Chondrocyte (in vitro differentiated cells): ENCODE data around the gene ENTPD6. TPM values are rescaled to one million over a fixed set of nuclear protein-coding genes. Genes with fewer than 3 reads are reported as not detected.

Source experiments
- DNase-seq: peaks from one replicate; pipeline ENCODE4 v3.0.0; 2021; ENCODE audit warnings: mixed read lengths, low spot score
- H3K27ac Mint-ChIP-seq: one replicate; pipeline ENCODE4 v1.8.0; 2021; ENCODE audit warnings: mild to moderate bottlenecking, moderate library complexity, mixed read lengths; ENCODE audit not compliant: unreplicated experiment
- H3K27me3 Mint-ChIP-seq: 2 replicates; pipeline ENCODE4 v1.8.0; 2021; ENCODE audit warnings: low read depth, mixed read lengths
- H3K36me3 Mint-ChIP-seq: 2 replicates; pipeline ENCODE4 v1.8.0; 2021; ENCODE audit warnings: low read depth, mixed read lengths
- H3K4me1 Mint-ChIP-seq: 2 replicates; pipeline ENCODE4 v1.8.0; 2021; ENCODE audit warnings: low read depth, mild to moderate bottlenecking, mixed read lengths
- H3K4me3 Mint-ChIP-seq: one replicate; pipeline ENCODE4 v1.8.0; 2021; ENCODE audit warnings: mild to moderate bottlenecking, moderate library complexity, mixed read lengths; ENCODE audit not compliant: unreplicated experiment
- H3K9me3 Mint-ChIP-seq: 2 replicates; pipeline ENCODE4 v1.8.0; 2021; ENCODE audit warnings: low read depth, mixed read lengths
- total RNA-seq: library from RNA; stranded (reverse); gene quantifications from 3 replicates; pipeline ENCODE4 v1.2.1, GENCODE V29; 2021
- TF ChIP-seq, protein P1 (sequence below): fragments of 200-600 bp; sonication (generic); IDR thresholded peaks from 2 replicates; pipeline ENCODE4 v1.5.0; 2021; ENCODE audit warnings: antibody characterized with exemption, mild to moderate bottlenecking, moderate library complexity

Gene ENTPD6
- total RNA-seq, 1 donor from 2014 or later: 53.5 TPM

DNA sequence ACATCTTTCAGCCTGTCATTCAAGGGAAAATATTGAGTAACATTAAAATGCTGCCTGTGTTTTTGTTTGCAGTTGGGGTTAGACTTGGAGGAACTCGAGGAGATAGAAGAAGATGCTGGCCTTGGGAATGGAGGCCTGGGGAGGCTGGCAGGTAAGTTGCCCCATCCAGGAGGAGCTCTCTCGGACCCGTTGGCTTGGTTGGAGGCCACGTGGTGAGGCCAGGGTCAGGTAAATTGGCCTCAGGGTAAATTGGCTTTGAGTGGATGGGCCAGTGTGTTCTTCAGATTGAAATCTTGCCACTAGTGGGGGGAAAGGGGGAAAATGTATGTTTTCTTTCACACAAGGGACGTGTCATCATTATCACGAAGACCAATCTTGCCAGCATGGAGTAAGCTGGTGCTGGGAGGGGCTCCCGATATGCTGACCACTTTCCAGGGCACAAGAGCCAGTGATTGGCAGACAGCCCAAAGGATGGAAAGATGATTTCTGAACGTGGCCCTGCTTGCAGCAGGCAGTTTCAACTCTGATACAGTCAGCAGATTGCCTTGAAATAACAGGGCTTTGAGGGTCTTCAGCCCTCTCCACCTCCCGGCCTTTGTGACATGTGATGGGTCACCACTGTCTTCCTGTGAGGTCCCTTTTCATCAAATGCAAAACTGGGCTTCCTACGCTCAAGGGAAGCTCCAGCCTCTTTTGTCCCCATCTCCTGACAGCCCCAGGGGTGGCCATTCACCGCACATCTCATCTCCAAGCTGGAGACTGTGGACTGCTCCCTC lies 73.7 kb downstream of the ENTPD6 start:
- Mint-ChIP-seq H3K4me3 (no peak overlapping the region), H3K27ac (no peak overlapping the region), H3K27me3 (no peaks in the 10 kb centered on the region), H3K9me3 (peaks cover 4% of the 10 kb centered on the region), H3K4me1 (no peaks in the 10 kb centered on the region), H3K36me3 (peaks cover 29% of the 10 kb centered on the region)
- DNase-seq: no peak
- TF ChIP-seq, protein P1, sequence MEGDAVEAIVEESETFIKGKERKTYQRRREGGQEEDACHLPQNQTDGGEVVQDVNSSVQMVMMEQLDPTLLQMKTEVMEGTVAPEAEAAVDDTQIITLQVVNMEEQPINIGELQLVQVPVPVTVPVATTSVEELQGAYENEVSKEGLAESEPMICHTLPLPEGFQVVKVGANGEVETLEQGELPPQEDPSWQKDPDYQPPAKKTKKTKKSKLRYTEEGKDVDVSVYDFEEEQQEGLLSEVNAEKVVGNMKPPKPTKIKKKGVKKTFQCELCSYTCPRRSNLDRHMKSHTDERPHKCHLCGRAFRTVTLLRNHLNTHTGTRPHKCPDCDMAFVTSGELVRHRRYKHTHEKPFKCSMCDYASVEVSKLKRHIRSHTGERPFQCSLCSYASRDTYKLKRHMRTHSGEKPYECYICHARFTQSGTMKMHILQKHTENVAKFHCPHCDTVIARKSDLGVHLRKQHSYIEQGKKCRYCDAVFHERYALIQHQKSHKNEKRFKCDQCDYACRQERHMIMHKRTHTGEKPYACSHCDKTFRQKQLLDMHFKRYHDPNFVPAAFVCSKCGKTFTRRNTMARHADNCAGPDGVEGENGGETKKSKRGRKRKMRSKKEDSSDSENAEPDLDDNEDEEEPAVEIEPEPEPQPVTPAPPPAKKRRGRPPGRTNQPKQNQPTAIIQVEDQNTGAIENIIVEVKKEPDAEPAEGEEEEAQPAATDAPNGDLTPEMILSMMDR: no peak

DNA sequence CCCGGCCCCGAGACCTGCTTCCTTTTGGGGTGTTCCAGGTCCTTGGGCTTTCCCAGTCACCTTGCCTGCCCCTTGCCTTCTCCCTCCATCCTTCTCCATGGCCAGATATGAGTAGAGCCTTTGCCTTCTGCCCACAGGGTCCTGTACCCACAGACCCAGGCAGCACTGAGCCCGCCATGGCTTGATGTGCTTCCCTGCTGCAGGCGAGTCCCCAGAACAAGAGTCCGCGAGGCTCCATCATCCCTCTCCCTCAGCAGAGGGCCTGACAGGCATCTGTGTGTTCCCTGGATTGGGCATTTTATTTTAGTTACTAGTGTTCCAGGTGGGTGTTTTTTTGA lies 74.3 kb downstream of the ENTPD6 start:
- Mint-ChIP-seq H3K27me3 (no peaks in the 10 kb centered on the region), H3K4me3 (no peak overlapping the region), H3K4me1 (no peaks in the 10 kb centered on the region), H3K36me3 (peaks cover 28% of the 10 kb centered on the region), H3K27ac (no peak overlapping the region), H3K9me3 (no peaks in the 10 kb centered on the region)
- TF ChIP-seq, protein P1: no peak
- peak; percentile 75 for DNase-seq

DNA sequence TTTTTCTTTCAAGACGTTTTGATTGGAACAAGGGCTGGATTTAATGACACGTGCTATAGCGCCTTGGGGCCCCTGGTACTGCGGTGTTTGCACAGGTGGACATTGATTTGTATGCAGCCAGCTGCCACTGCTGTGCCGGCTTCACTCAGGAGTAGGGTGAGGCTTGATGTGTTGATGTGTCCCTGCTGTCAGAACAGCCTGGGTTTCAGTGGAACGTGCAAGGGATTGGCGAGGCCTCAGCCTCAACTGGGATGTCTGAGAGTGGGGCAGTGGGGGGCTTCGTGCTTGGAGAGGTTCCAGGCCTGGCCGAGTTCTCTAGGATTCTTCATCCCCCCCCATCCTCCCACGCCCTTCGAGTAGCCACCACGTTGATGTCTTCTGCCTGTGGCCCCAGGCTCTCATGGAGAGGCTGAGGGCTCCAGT lies 75.3 kb downstream of the ENTPD6 start:
- Mint-ChIP-seq H3K36me3 (peaks cover 34% of the 10 kb centered on the region), H3K27ac (no peak overlapping the region), H3K9me3 (no peaks in the 10 kb centered on the region), H3K4me1 (no peaks in the 10 kb centered on the region), H3K27me3 (no peaks in the 10 kb centered on the region), H3K4me3 (no peak overlapping the region)
- TF ChIP-seq, protein P1: no peak
- DNase-seq: no peak

DNA sequence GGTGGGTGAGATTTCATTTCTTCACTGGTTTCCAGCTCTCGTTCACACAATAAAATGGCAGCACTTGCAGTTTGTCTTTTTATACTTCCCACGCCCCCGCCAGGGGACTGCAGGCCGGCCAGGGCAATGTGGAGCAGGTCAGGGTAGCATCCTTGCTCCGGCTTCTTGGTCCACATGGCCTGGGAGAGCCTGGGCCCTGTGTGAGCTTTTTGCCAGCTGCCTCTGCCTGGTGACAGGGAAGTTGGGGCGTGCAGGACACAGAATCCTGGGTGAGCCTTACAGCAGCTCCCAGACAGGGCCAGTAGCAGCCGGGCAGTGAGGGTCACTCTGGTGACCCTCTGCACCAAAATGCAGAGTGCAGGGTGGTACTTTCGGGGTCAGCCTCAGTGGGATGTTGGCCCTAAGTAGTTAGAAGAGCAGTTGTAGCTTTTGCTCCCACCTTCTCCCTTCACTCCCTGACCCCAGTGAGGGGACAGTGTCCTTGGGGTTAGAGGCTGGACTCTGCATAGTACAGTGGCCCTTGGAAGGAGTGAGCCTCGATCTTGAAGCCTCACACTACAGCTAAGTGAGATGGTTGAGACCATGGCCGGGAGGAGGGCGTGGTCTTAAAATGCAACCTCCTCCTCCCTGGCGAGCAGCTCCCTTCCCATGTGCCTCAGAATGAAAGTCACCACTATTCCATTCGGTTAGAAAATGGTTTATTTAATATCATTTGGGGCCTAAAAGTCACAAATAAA lies 76.1 kb downstream of the ENTPD6 start:
- H3K4me3 Mint-ChIP-seq: no peak overlapping the region
- H3K4me1 Mint-ChIP-seq: no peaks in the 10 kb centered on the region
- peak; percentile 58 for DNase-seq
- no peaks in the 10 kb centered on the region for H3K27me3 Mint-ChIP-seq
- H3K36me3 Mint-ChIP-seq: peaks cover 37% of the 10 kb centered on the region
- TF ChIP-seq, protein P1: no peak
- H3K9me3 Mint-ChIP-seq: no peaks in the 10 kb centered on the region
- H3K27ac Mint-ChIP-seq: no peak overlapping the region

DNA sequence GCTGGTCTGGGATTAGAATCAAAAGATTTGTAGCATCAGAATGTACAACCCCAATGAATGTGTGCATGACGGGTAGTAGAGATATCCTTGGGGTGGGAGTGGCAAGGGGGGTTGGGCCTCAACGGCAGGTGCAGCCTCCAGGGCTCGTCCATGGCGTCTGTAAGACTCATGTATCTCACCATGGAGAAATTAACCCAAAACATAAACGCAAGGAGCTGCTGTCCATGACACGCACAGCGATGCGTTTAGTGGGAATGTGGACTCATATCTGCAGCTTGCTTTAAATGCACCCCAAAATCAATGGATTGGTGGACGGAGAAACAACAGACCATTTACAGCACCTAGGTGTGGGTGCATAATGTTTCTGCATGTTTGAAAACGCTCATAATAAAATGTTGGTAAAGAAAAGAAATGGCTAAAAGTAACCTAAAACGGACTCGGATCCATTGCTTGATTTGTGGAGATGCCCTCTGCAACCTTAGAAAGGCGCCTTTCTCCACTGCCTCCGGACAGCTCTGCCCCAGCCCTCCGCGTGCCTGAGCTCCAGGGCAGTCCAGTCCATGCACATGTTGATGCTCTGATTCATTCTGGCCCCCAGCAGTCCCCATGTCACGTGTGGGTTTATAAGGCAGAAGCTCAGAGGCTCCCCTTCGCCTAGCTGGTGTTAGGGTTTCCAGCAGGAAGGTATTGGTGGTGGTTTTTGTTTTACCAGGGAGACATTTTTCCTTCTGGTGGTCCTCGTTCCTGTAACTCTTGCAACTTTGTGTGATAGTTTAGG lies 76.9 kb downstream of the ENTPD6 start:
- no peak overlapping the region for H3K4me3 Mint-ChIP-seq
- peaks cover 38% of the 10 kb centered on the region for H3K36me3 Mint-ChIP-seq
- H3K9me3 Mint-ChIP-seq: no peaks in the 10 kb centered on the region
- no peaks in the 10 kb centered on the region for H3K27me3 Mint-ChIP-seq
- TF ChIP-seq, protein P1: no peak
- H3K27ac Mint-ChIP-seq: no peak overlapping the region
- DNase-seq: no peak
- no peaks in the 10 kb centered on the region for H3K4me1 Mint-ChIP-seq
